ENCODE results near the gene RLF. TPM values are rescaled to one million over a fixed set of nuclear protein-coding genes. Genes with fewer than 3 reads are reported as not detected.

Gene RLF
- total RNA-seq, 3 donors from 2014 or later = 11.0 to 21.8 (median 12.2) TPM

GRCh38 chr1:40252601-40253000, 91.4 kb downstream of the RLF start:
- intact Hi-C loops (cut with DNase I, micrococcal nuclease) = loop anchor here in 1 of 2 donors (10.0 kb wide), 1 partner anchor 88 kb away; the partner anchor contains the start of gene RLF
- TF ChIP-seq, protein P1, sequence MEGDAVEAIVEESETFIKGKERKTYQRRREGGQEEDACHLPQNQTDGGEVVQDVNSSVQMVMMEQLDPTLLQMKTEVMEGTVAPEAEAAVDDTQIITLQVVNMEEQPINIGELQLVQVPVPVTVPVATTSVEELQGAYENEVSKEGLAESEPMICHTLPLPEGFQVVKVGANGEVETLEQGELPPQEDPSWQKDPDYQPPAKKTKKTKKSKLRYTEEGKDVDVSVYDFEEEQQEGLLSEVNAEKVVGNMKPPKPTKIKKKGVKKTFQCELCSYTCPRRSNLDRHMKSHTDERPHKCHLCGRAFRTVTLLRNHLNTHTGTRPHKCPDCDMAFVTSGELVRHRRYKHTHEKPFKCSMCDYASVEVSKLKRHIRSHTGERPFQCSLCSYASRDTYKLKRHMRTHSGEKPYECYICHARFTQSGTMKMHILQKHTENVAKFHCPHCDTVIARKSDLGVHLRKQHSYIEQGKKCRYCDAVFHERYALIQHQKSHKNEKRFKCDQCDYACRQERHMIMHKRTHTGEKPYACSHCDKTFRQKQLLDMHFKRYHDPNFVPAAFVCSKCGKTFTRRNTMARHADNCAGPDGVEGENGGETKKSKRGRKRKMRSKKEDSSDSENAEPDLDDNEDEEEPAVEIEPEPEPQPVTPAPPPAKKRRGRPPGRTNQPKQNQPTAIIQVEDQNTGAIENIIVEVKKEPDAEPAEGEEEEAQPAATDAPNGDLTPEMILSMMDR (IDR thresholded peaks at IDR 0.05) = no peak
- Histone ChIP-seq H3K9me3 (no peaks in the 10 kb centered on the region), H3K4me1 (ENCODE audit: low read depth) (peaks cover 3% of the 10 kb centered on the region), H3K4me3 (no peak overlapping the region), H3K36me3 (ENCODE audit: low read depth) (no peaks in the 10 kb centered on the region)
- no peak for DNase-seq
- no peak for ATAC-seq

DNA sequence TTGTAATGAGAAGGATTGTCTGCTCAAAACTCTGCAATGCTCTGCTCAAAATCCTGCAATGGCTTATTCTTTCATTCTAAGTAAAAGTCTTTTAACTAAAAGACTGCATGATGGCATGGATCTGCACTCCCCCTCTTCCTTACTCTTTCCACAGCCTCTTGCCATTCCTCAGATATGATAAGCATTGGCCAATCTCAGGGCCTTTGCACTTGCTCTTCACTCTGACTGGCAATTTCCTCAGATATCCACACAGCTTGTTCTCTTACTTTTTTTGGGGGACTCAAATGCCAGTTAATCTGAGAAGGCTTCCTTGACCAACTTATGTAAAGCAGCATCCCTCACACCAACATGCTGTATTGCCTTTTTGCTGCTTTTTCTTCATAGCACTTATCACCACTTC, 94.0 kb downstream of the RLF start:
- intact Hi-C loops (cut with DNase I, micrococcal nuclease) = loop anchor here in 1 of 2 donors (10.0 kb wide), 1 partner anchor 90 kb away; the partner anchor contains the start of gene RLF
- Histone ChIP-seq H3K4me3 (no peak overlapping the region), H3K9me3 (no peaks in the 10 kb centered on the region), H3K4me1 (ENCODE audit: low read depth) (peaks cover 8% of the 10 kb centered on the region), H3K36me3 (ENCODE audit: low read depth) (no peaks in the 10 kb centered on the region)
- no peak for DNase-seq
- TF ChIP-seq, protein P1 (IDR thresholded peaks at IDR 0.05) = no peak
- ATAC-seq = no peak

DNA sequence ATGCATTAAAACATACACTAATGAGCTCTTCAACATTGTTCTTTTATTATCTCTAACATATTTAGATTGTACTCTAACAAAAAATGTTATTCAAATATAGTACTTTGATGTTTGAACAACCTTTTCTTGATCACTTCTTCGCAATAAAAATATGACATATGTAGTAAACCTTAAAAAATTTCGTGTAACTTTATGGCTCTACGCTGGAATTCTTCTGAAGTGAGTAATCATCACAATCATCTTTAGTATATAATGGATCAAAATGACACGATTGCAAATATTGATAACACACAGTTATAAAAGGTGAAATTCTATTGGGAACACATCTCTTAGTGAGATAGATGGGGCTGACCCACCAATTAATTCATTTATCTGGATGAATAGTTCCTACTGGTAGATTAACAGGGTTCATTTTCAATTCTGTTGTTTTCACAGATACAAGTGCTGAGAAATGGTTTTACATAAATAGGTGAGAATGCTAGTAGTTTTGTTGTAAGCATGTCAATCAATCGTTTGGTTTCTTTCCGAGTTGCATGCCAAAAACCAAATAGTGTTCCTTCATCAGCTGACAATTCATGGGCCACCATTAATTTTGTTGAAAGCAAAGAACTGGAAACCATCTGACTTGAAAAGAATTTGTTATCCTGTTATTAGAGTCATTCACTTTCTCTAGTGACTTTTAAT, 95.4 kb downstream of the RLF start:
- TF ChIP-seq, protein P1 (IDR thresholded peaks at IDR 0.05) = no peak
- peaks cover 8% of the 10 kb centered on the region for H3K4me1 ChIP-seq (ENCODE audit: low read depth)
- H3K36me3 ChIP-seq (ENCODE audit: low read depth) = no peaks in the 10 kb centered on the region
- ATAC-seq (no peak), DNase-seq (no peak)
- peak overlapping the region; percentile 73 for H3K4me3 ChIP-seq
- intact Hi-C loops (cut with DNase I, micrococcal nuclease) = loop anchor here in 1 of 2 donors (10.0 kb wide), 1 partner anchor 92 kb away; the partner anchor contains the start of gene RLF
- H3K9me3 ChIP-seq = no peaks in the 10 kb centered on the region

GRCh38 chr1:40257313-40257687, 96.1 kb downstream of the RLF start:
- TF ChIP-seq, protein P1 (IDR thresholded peaks at IDR 0.05) = no peak
- DNase-seq = no peak
- intact Hi-C loops (cut with DNase I, micrococcal nuclease) = loop anchor here in 1 of 2 donors (10.0 kb wide), 1 partner anchor 92 kb away; the partner anchor contains the start of gene RLF
- Histone ChIP-seq H3K36me3 (ENCODE audit: low read depth) (no peaks in the 10 kb centered on the region), H3K4me1 (ENCODE audit: low read depth) (peaks cover 8% of the 10 kb centered on the region), H3K9me3 (no peaks in the 10 kb centered on the region), H3K4me3 (peak overlapping the region; percentile 73)
- peak; percentile 12 for ATAC-seq

DNA sequence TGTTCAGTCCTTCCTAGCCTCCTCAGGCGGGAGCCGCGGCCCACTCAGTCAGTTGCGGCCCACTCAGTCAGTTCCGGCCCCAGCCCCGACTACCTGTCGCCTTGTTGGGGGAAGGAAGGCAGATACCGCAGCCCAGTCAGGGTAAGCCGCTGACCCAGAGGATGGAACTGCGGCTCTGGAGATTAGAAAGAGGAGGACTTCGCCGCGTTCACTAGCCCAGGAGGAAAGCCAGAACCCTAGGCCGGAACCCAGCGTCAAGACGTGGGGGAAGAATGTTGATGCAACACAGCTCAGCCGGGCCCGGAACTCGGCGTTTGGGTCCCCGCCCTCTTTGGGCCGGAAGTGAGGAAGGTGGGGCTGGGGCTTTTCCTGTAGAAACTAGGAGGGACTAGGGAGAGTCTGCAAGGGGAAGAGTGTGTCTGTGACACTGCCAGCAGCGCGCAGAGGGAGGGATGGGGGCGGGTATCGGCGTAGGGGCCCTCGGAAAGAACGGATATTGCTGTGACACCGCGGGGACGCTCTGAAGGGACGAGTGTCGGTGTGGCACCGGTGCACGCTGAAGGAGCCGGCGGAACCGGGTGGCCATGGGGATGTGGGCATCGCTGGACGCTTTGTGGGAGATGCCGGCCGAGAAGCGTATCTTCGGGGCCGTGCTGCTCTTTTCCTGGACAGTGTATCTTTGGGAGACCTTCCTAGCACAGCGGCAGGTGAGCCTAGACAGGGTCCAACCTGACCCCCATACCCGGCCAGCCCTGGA, 96.7 kb downstream of the RLF start, which contains the start of gene ZMPSTE24:
TSS of gene ZMPSTE24 (plus strand) at position 549 of the 757 bp plus-strand sequence. CDS start at position 585, 36 bp downstream.
- Histone ChIP-seq H3K36me3 (ENCODE audit: low read depth) (no peaks in the 10 kb centered on the region), H3K4me1 (ENCODE audit: low read depth) (peaks cover 8% of the 10 kb centered on the region), H3K9me3 (no peaks in the 10 kb centered on the region), H3K4me3 (peak within 1 kb of the TSS; percentile 73)
- intact Hi-C loops (cut with DNase I, micrococcal nuclease) = loop anchor here in 1 of 2 donors (10.0 kb wide), 1 partner anchor 93 kb away; the partner anchor contains the start of gene RLF
- TF ChIP-seq, protein P1 (IDR thresholded peaks at IDR 0.05) = no peak
- ATAC-seq (peak; percentile 99), DNase-seq (peak; percentile 95 to 97 (median 95))

Data from mucosa of descending colon (tissue), 3 donors.